ENCODE measurements around the gene ROGDI.

GRCh38 chr16:4803898-4804762 is 1.7 kb upstream of the ROGDI start:
- TF ChIP-seq CTCF (optimal IDR thresholded peaks at IDR 0.05 in 1 of 3, IDR thresholded peaks at IDR 0.05 in 1 of 3, conservative IDR thresholded peaks at IDR 0.05 in 1 of 3; ENCODE audit: extremely low read depth in 1 of 3, insufficient read depth in 2 of 3, low read length in 3 of 3): no peak
- TF ChIP-seq EZH2 (IDR thresholded peaks at IDR 0.05; ENCODE audit: low read length): no peak
